Spleen (tissue), 11 donors: Measurements from ENCODE around the gene PCCA. TPM values are rescaled to one million over a fixed set of nuclear protein-coding genes. Genes with fewer than 3 reads are reported as not detected.
"Not testable (repeated sequence)": the region's sequence is repeated elsewhere in the genome, so short reads cannot be mapped to it uniquely, and the experiment has no call there.

ENCODE experiments used
- DNase-seq: peaks from one replicate; pipeline ENCODE4 v3.0.0-alpha.2; 2020
- H3K27ac ChIP-seq, 8 donors: fragments of 200-600 bp; sonication (generic) in 7 of 8; 1 replicate in 4 of 8; 2 replicates in 4 of 8; pipeline versions ENCODE4 v1.5.0 to v1.8.0; 2016 to 2021; ENCODE audit warnings: inconsistent platforms in 4 of 8, mild to moderate bottlenecking in 4 of 8, moderate library complexity in 1 of 8
- H3K27me3 ChIP-seq, 7 donors: fragments of 200-600 bp; sonication (generic) in 6 of 7; replicated peaks in 1 of 7; 1 replicate in 4 of 7; 2 replicates in 3 of 7; pipeline versions ENCODE4 v1.5.0 to v1.8.0; 2016 to 2021; ENCODE audit warnings: inconsistent platforms in 3 of 7, mild to moderate bottlenecking in 1 of 7
- H3K36me3 ChIP-seq, 6 donors: fragments of 200-600 bp; sonication (generic) in 5 of 6; 1 replicate in 4 of 6; 2 replicates in 2 of 6; pipeline versions ENCODE4 v1.5.0 to v1.8.0; 2016 to 2021; ENCODE audit warnings: inconsistent platforms in 2 of 6
- H3K4me1 ChIP-seq, 6 donors: fragments of 200-600 bp; sonication (generic) in 5 of 6; 1 replicate in 3 of 6; 2 replicates in 3 of 6; pipeline versions ENCODE4 v1.5.0 to v1.8.0; 2016 to 2021; ENCODE audit warnings: inconsistent platforms in 3 of 6
- H3K4me3 ChIP-seq, 8 donors: fragments of 200-600 bp; sonication (generic) in 7 of 8; 1 replicate in 4 of 8; 2 replicates in 4 of 8; pipeline versions ENCODE4 v1.5.0 to v1.8.0; 2016 to 2021; ENCODE audit warnings: inconsistent platforms in 4 of 8, mild to moderate bottlenecking in 4 of 8, moderate library complexity in 2 of 8
- H3K9me3 ChIP-seq, 8 donors: fragments of 200-600 bp; sonication (generic) in 7 of 8; 1 replicate in 4 of 8; 2 replicates in 4 of 8; pipeline versions ENCODE4 v1.5.0 to v1.8.0; 2016 to 2021; ENCODE audit warnings: inconsistent platforms in 4 of 8
- CTCF ChIP-seq, 11 experiments: fragments of 200-600 bp in 7 of 11; fragments of 450-650 bp in 4 of 11; sonication (generic) in 4 of 11; IDR thresholded peaks in 8 of 11; conservative IDR thresholded peaks in 3 of 11; 1 replicate in 7 of 11; 2 replicates in 4 of 11; pipeline versions ENCODE4 v1.4.0 to v1.8.0; 2016 to 2021; ENCODE audit warnings: antibody characterized with exemption in 11 of 11, inconsistent platforms in 4 of 11, mild to moderate bottlenecking in 1 of 11
- POLR2A ChIP-seq, 3 donors: fragments of 450-650 bp; IDR thresholded peaks; one replicate each; pipeline ENCODE4 v1.5.1; 2017; ENCODE audit warnings: antibody characterized with exemption in 3 of 3, mild to moderate bottlenecking in 1 of 3
- POLR2AphosphoS5 ChIP-seq, 3 donors: sonication (generic); formaldehyde crosslinking; IDR thresholded peaks; one replicate each; pipeline ENCODE4 v1.5.1; 2017; ENCODE audit warnings: antibody characterized with exemption in 3 of 3
- WGBS, 5 donors: extraction: QIAGEN DNeasy Blood & Tissue Kit in 3 of 5; methylation state at CpG; one replicate each; pipeline versions ENCODE4 v1.1.5 to v1.1.7; 2013 to 2018; 5-methylcytosine and 5-hydroxymethylcytosine counted together
- intact Hi-C: fragments of 100-400 bp; cut with DNase I; formaldehyde crosslinking; loops from one replicate; pipeline ENCODE4 v1.15.0; 2023; ENCODE audit warnings: low total_unique reads
- polyA plus RNA-seq, 3 donors: library from polyadenylated mRNA; stranded (reverse); fragments of 200-250 nt; gene quantifications; one replicate each; pipeline ENCODE4 v1.2.1, GENCODE V29; 2013
- total RNA-seq, 7 donors: library from RNA; depleted of rRNA in 3 of 7; stranded (reverse); fragments of >200 nt in 3 of 7; fragmentation: NEBNext Ultra II Directional in 4 of 7; extraction: Animal tissue kit (Norgen Biotek cat#: 25700) in 4 of 7; gene quantifications; one replicate each; pipeline versions ENCODE4 v1.1.0 to v1.2.1, GENCODE V29; 2016 to 2021
- donor health status: healthy with polysubstance abuse.
- donor health status: DM: no; HTN: no; CAD: no; lungs with moderate emphysema.
- donor health status: DM: no; HTN: no; CAD: no.
- donor health status: Bipolar disorder and iron deficiency.
- donor health status: healthy.
- donor health status: DM: no; HTN: no; CAD: no.
- donor health status: DM: yes; HTN: yes; CAD: no.

Gene PCCA
- total and polyA plus RNA-seq, 10 donors, result 9.3 to 54.9 (median 43.9) TPM

- Histone ChIP-seq H3K36me3 (no peaks in the 10 kb centered on the region), H3K9me3 (no peaks in the 10 kb centered on the region), H3K27me3 (peaks cover 0 to 18% (median 0%) of the 10 kb centered on the region in 7 donors), H3K4me3 (no peak overlapping the region), H3K27ac (no peak overlapping the region), H3K4me1 (no peaks in the 10 kb centered on the region)
- DNase-seq, result no peak
- TF ChIP-seq CTCF (IDR thresholded peaks at IDR 0.05 in 8 of 11, conservative IDR thresholded peaks at IDR 0.05 in 3 of 11), result no peak
- no peak for TF ChIP-seq POLR2A (IDR thresholded peaks at IDR 0.05)
- TF ChIP-seq POLR2AphosphoS5 (IDR thresholded peaks at IDR 0.05), result no peak
- intact Hi-C loops, result no loop called here
- WGBS, 5 donors, result 74 to 94% (median 81%) methylated on average over 3 of the region's 3 CpGs
Measured at GRCh38 chr13:100068133-100068931, 20.6 kb upstream of the PCCA start.

- intact Hi-C loops, result no loop called here
- H3K4me1 ChIP-seq, result no peaks in the 10 kb centered on the region
- H3K4me3 ChIP-seq, result no peak overlapping the region
- peaks cover 0 to 10% (median 0%) of the 10 kb centered on the region in 7 donors for H3K27me3 ChIP-seq
- H3K9me3 ChIP-seq, result no peaks in the 10 kb centered on the region
- no peak for DNase-seq
- no peak overlapping the region for H3K27ac ChIP-seq
- no peaks in the 10 kb centered on the region for H3K36me3 ChIP-seq
- TF ChIP-seq CTCF (IDR thresholded peaks at IDR 0.05 in 8 of 11, conservative IDR thresholded peaks at IDR 0.05 in 3 of 11) (no peak), POLR2A (IDR thresholded peaks at IDR 0.05) (no peak), POLR2AphosphoS5 (IDR thresholded peaks at IDR 0.05) (no peak)
- 59 to 83% (median 68%) methylated on average over 1 of the region's 1 CpG for whole genome bisulfite sequencing, 5 donors
Measured at GRCh38 chr13:100069278-100069677, 19.6 kb upstream of the PCCA start.

- Histone ChIP-seq H3K4me1 (no peaks in the 10 kb centered on the region), H3K36me3 (no peaks in the 10 kb centered on the region), H3K9me3 (no peaks in the 10 kb centered on the region), H3K27ac (no peak overlapping the region), H3K4me3 (no peak overlapping the region), H3K27me3 (no peaks in the 10 kb centered on the region)
- no peak for DNase-seq
- 71 to 88% (median 85%) methylated on average over 10 of the region's 10 CpGs for WGBS, 5 donors
- TF ChIP-seq POLR2AphosphoS5 (IDR thresholded peaks at IDR 0.05) (no peak), CTCF (IDR thresholded peaks at IDR 0.05 in 8 of 11, conservative IDR thresholded peaks at IDR 0.05 in 3 of 11) (no peak), POLR2A (IDR thresholded peaks at IDR 0.05) (no peak)
- intact Hi-C loops, result no loop called here
Measured at GRCh38 chr13:100075700-100076587, 12.9 kb upstream of the PCCA start.

GRCh38 chr13:100079003-100079402, 9.9 kb upstream of the PCCA start:
- intact Hi-C loops, H3K9me3 ChIP-seq, H3K4me1 ChIP-seq, H3K36me3 ChIP-seq, H3K27me3 ChIP-seq, H3K4me3 ChIP-seq, DNase-seq, H3K27ac ChIP-seq: not testable (repeated sequence)
- 86 to 95% (median 88%) methylated on average over 9 of the region's 9 CpGs for WGBS, 5 donors

- H3K27me3 ChIP-seq, H3K27ac ChIP-seq, intact Hi-C loops, H3K9me3 ChIP-seq, H3K36me3 ChIP-seq, DNase-seq, H3K4me3 ChIP-seq: not testable (repeated sequence)
- H3K4me1 ChIP-seq, result peaks cover 0 to 11% (median 5%) of the 10 kb centered on the region in 6 donors
- WGBS, 5 donors, result 62 to 82% (median 72%) methylated on average over 6 of the region's 6 CpGs
Measured at GRCh38 chr13:100083401-100083800, 5.5 kb upstream of the PCCA start.
